Omental fat pad (tissue), 4 donors: ENCODE results near the gene GRIN1. TPM values are rescaled to one million over a fixed set of nuclear protein-coding genes. Genes with fewer than 3 reads are reported as not detected.

Experiments
- ATAC-seq: fragments of 150-250 bp; one replicate; pipeline ENCODE4 v1.9.1; 2016; ENCODE audit warnings: mild to moderate bottlenecking, moderate library complexity; ENCODE audit not compliant: low FRiP score
- DNase-seq: peaks from one replicate; pipeline ENCODE4 v3.0.0-alpha.2; 2019; ENCODE audit warnings: low spot score
- CTCF ChIP-seq, 3 donors: fragments of 450-650 bp; IDR thresholded peaks; one replicate each; pipeline ENCODE4 v1.5.1; 2016 to 2017; ENCODE audit warnings: antibody characterized with exemption in 3 of 3, mild to moderate bottlenecking in 3 of 3, moderate library complexity in 2 of 3
- total RNA-seq, 4 donors: library from RNA; depleted of rRNA; stranded (reverse); fragments of >200 nt; gene quantifications; one replicate each; pipeline ENCODE4 v1.1.0, GENCODE V29; 2016

The GRIN1 gene
- total RNA-seq, 4 donors from 2014 or later, result not detected

- TF ChIP-seq CTCF (IDR thresholded peaks at IDR 0.05), result no peak
- no peak for DNase-seq
- ATAC-seq, result no peak
These were observed 9.3 kb downstream of the GRIN1 start for GRCh38 chr9:137148242-137148641.

GRCh38 chr9:137148661-137149060 lies 9.7 kb downstream of the GRIN1 start:
- no peak for DNase-seq
- TF ChIP-seq CTCF (IDR thresholded peaks at IDR 0.05), result no peak
- ATAC-seq, result no peak

- ATAC-seq (no peak), DNase-seq (no peak)
- no peak for TF ChIP-seq CTCF (IDR thresholded peaks at IDR 0.05)
These were observed 10.4 kb downstream of the GRIN1 start for GRCh38 chr9:137149363-137149762.

GRCh38 chr9:137149942-137150616 lies 11.1 kb downstream of the GRIN1 start:
- no peak for DNase-seq
- ATAC-seq, result no peak
- no peak for TF ChIP-seq CTCF (IDR thresholded peaks at IDR 0.05)

- DNase-seq (no peak), ATAC-seq (no peak)
- TF ChIP-seq CTCF (IDR thresholded peaks at IDR 0.05), result no peak
These were observed 11.9 kb downstream of the GRIN1 start for GRCh38 chr9:137150617-137151457.

- no peak for TF ChIP-seq CTCF (IDR thresholded peaks at IDR 0.05)
- DNase-seq, result no peak
- ATAC-seq, result no peak
These were observed 14.0 kb downstream of the GRIN1 start for GRCh38 chr9:137152844-137153405.
